Adrenal gland (tissue), 12 donors: ENCODE data around the gene RABGAP1. TPM values are rescaled to one million over a fixed set of nuclear protein-coding genes. Genes with fewer than 3 reads are reported as not detected.
A peak's percentile ranks its signal among the peaks of the same experiment; 100 is the strongest.

Experiments
- DNase-seq, 7 donors: peaks; one replicate each; pipeline ENCODE4 v3.0.0-alpha.2; 2019 to 2020
- H3K27ac ChIP-seq, 5 donors: fragments of 200-600 bp; sonication (generic) in 4 of 5; 1 replicate in 3 of 5; 2 replicates in 2 of 5; pipeline versions ENCODE4 v1.5.1 to v1.8.0; 2016 to 2020; ENCODE audit warnings: mild to moderate bottlenecking in 1 of 5
- H3K27me3 ChIP-seq: fragments of 200-600 bp; 2 replicates; pipeline ENCODE4 v1.8.0; 2021
- H3K36me3 ChIP-seq, 2 donors: fragments of 200-600 bp; replicated peaks in 1 of 2; 1 replicate in 1 of 2; 2 replicates in 1 of 2; pipeline versions ENCODE4 v1.5.1 to v1.8.0; 2018 to 2022
- H3K4me1 ChIP-seq, 2 donors: fragments of 200-600 bp; replicated peaks in 1 of 2; 1 replicate in 1 of 2; 2 replicates in 1 of 2; pipeline versions ENCODE4 v1.5.1 to v1.8.0; 2018 to 2021
- H3K4me3 ChIP-seq, 4 donors: fragments of 200-600 bp; sonication (generic) in 3 of 4; one replicate each; pipeline ENCODE4 v1.5.1; 2016 to 2018
- H3K9me3 ChIP-seq, 3 donors: fragments of 200-600 bp; sonication (generic) in 1 of 3; replicated peaks in 1 of 3; 1 replicate in 2 of 3; 2 replicates in 1 of 3; pipeline versions ENCODE4 v1.5.1 to v1.8.0; 2016 to 2021
- POLR2A ChIP-seq, 2 donors: fragments of 450-650 bp; IDR thresholded peaks; one replicate each; pipeline ENCODE4 v1.6.1; 2017; ENCODE audit warnings: antibody characterized with exemption in 2 of 2, mild to moderate bottlenecking in 2 of 2, moderate library complexity in 1 of 2
- WGBS, 4 donors: extraction: QIAGEN DNeasy Blood & Tissue Kit in 2 of 4; methylation state at CpG; one replicate each; pipeline versions ENCODE4 v1.1.5 to v1.1.7; 2013 to 2017; 5-methylcytosine and 5-hydroxymethylcytosine counted together
- intact Hi-C, 2 donors: fragments of 100-400 bp; cut with DNase I; formaldehyde crosslinking; loops; one replicate each; pipeline versions ENCODE4 v1.14.1 to v1.15.0; 2022 to 2023
- polyA plus RNA-seq, 3 donors: library from polyadenylated mRNA; stranded (reverse); fragments of 200-250 nt in 2 of 3; fragments of 350-450 nt in 1 of 3; fragmentation: Illumina TruSeq in 1 of 3; extraction: RNeasy Lipid Tissue Mini Kit (QIAGEN cat#74804) in 1 of 3; gene quantifications; one replicate each; pipeline ENCODE4 v1.2.3, GENCODE V29; 2013 to 2014
- total RNA-seq, 9 donors: library from RNA; depleted of rRNA in 4 of 9; stranded (reverse); fragments of >200 nt in 4 of 9; fragments of 120-200 nt in 1 of 9; fragmentation: NEBNext Ultra II Directional in 1 of 9; extraction: Animal tissue kit (Norgen Biotek cat#: 25700) in 1 of 9; gene quantifications; one replicate each; pipeline versions ENCODE4 v1.1.0 to v1.2.4, GENCODE V29; 2013 to 2023
- TF ChIP-seq, protein P1 (sequence below), 6 experiments: fragments of 450-650 bp in 4 of 6; fragments of 200-600 bp in 2 of 6; sonication (generic) in 1 of 6; IDR thresholded peaks; 1 replicate in 5 of 6; 2 replicates in 1 of 6; pipeline versions ENCODE4 v1.5.1 to v1.8.0; 2016 to 2021; ENCODE audit warnings: antibody characterized with exemption in 6 of 6, mild to moderate bottlenecking in 2 of 6, moderate library complexity in 1 of 6
- donor health status: healthy with polysubstance abuse.
- donor health status: Bipolar disorder and iron deficiency.
- donor health status: DM: yes; HTN: yes; CAD: no.
- donor health status: DM: no; HTN: no; CAD: no.
- donor health status: DM: no; HTN: no; CAD: no.
- donor health status: DM: yes; HTN: yes; CAD: no.

The RABGAP1 gene
- total and polyA plus RNA-seq, 12 donors, result 8.5 to 62.3 (median 34.3) TPM

DNA sequence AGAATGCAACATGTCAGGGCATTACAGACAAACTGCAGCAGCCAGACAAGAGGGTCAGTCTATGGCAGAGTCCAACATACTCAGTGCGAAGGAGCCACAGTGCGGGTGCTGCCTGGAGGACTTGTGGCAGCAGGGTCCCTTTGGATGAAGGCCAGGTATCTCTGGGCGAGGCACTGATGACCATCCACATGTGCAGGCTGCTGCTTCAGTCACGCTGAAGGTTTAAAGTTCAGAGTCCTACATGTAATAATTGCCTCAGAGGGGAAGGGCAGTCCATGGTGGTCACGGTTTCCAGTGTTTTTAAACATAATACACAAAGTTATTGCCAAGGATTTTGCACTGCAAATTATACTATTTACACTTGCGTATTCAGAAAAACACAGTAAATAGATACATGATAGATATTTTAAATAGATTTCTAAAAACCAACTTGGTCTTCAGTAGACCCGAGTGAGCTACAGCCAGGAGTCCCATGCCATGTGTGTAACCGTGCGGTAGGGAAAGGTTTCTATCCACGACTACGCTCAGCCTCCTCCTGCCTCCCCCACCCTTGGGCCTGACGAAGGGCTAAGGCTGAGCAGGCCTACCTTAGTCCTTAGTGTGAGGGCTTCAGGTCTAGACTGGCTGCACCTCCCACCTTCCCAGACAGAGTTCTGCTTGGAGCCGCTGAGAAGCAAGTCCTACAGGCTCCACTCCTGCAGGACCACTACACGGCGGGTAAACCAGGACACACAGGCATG lies 168.9 kb downstream of the RABGAP1 start:
- no peak for DNase-seq
- WGBS, 4 donors, result 93 to 96% (median 93%) methylated on average over 14 to 15 of the region's 15 CpGs
- Histone ChIP-seq H3K27me3 (no peaks in the 10 kb centered on the region), H3K4me1 (no peaks in the 10 kb centered on the region), H3K27ac (no peak overlapping the region), H3K9me3 (no peaks in the 10 kb centered on the region), H3K4me3 (no peak overlapping the region), H3K36me3 (peaks cover 0 to 21% of the 10 kb centered on the region in 2 donors)
- intact Hi-C loops, result no loop called here
- TF ChIP-seq, protein P1, sequence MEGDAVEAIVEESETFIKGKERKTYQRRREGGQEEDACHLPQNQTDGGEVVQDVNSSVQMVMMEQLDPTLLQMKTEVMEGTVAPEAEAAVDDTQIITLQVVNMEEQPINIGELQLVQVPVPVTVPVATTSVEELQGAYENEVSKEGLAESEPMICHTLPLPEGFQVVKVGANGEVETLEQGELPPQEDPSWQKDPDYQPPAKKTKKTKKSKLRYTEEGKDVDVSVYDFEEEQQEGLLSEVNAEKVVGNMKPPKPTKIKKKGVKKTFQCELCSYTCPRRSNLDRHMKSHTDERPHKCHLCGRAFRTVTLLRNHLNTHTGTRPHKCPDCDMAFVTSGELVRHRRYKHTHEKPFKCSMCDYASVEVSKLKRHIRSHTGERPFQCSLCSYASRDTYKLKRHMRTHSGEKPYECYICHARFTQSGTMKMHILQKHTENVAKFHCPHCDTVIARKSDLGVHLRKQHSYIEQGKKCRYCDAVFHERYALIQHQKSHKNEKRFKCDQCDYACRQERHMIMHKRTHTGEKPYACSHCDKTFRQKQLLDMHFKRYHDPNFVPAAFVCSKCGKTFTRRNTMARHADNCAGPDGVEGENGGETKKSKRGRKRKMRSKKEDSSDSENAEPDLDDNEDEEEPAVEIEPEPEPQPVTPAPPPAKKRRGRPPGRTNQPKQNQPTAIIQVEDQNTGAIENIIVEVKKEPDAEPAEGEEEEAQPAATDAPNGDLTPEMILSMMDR (IDR thresholded peaks at IDR 0.05), result no peak
- no peak for TF ChIP-seq POLR2A (IDR thresholded peaks at IDR 0.05)

DNA sequence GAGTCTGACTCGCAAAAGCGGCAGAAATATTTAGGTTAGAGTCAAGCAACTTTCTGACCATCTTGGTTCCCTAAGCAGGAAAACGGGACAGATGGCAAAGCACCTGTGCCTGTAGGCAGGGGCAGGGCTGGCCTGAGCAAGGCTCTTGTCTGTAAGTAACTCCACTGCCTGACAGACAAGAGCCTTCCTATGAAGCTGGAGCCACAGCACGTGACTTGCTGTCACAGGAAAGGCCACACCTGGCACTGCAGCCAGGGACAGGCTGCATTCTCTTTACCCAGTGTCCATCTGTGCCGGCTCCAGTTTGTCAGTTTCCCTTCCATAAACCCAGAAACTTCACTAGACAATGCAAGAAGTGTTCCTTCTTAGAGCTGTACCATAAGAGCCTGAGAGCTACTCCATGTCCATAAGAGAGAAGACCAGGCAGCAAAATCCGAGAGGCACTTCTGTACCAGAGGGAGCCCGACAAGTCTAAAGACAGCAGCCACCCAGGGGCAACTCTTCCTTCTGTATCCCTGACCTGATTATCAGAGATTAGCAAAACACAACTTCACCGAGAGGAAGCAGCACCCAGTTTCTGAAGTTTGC lies 170.7 kb downstream of the RABGAP1 start:
- Histone ChIP-seq H3K27me3 (no peaks in the 10 kb centered on the region), H3K4me1 (no peaks in the 10 kb centered on the region), H3K4me3 (no peak overlapping the region), H3K9me3 (no peaks in the 10 kb centered on the region), H3K36me3 (peaks cover 0 to 14% of the 10 kb centered on the region in 2 donors), H3K27ac (peak overlapping the region in 1 of 5 donors; percentile 20)
- peak in 4 of 7 donors; percentile 25 to 72 (median 38) for DNase-seq
- WGBS, 4 donors, result 38 to 54% (median 48%) methylated on average over 7 to 8 of the region's 8 CpGs
- no peak for TF ChIP-seq POLR2A (IDR thresholded peaks at IDR 0.05)
- TF ChIP-seq, protein P1 (IDR thresholded peaks at IDR 0.05), result no peak
- intact Hi-C loops, result no loop called here

DNA sequence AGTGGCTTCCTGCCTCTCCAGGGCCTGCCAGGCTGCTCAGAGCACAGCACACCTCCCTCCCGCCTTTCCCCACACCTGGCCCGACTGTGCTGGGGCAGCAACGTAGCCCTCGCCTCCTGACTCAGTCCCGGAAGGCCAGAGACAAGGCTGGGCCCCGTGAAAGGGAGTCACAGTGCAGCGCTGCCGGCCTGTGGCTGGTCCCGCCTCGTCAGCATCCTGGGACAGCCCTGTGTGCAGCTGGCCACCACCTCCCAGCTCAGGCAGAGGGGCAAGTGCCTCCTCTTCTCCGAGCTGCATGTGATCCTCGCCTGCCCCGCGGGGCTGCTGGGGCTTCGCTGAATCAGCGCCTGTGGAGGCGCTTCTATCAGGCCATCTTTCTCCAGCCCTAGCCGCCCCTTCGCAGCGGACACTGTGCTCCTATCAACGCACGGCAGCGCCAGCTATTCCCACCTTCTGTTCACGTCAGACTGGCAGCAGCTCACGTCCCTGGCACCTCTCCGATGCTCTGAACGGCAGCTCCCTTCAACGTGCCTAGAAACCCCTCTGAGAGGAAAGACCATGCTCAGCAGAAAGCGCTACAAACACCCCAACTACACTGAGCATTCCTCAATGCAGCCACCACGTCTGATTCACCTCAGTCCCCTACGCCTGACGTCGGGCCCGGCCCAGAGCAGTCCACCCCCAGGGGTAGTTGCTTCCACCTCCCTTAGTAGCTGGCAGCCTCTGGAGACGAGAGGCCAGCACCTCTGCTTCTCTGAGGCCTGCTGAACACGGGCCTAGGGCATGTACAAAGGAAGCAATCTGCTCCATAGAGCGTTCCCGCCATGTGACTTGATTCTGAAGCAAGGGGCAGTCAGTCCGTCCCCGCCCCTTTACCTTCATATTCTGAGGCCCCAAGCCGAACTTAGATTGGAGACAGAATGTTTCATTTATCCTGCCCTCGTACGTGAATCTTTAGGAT lies 171.5 kb downstream of the RABGAP1 start:
- TF ChIP-seq, protein P1 (IDR thresholded peaks at IDR 0.05), result no peak
- no peak for TF ChIP-seq POLR2A (IDR thresholded peaks at IDR 0.05)
- peak overlapping the region in 1 of 5 donors; percentile 20 for H3K27ac ChIP-seq
- WGBS, 4 donors, result 67 to 84% (median 72%) methylated on average over 15 to 43 of the region's 43 CpGs
- no peaks in the 10 kb centered on the region for H3K4me1 ChIP-seq
- H3K27me3 ChIP-seq, result no peaks in the 10 kb centered on the region
- H3K36me3 ChIP-seq, result peaks cover 0 to 14% of the 10 kb centered on the region in 2 donors
- no peak overlapping the region for H3K4me3 ChIP-seq
- no peaks in the 10 kb centered on the region for H3K9me3 ChIP-seq
- DNase-seq, result peak in 5 of 7 donors; percentile 30 to 50 (median 46)
- intact Hi-C loops, result no loop called here

DNA sequence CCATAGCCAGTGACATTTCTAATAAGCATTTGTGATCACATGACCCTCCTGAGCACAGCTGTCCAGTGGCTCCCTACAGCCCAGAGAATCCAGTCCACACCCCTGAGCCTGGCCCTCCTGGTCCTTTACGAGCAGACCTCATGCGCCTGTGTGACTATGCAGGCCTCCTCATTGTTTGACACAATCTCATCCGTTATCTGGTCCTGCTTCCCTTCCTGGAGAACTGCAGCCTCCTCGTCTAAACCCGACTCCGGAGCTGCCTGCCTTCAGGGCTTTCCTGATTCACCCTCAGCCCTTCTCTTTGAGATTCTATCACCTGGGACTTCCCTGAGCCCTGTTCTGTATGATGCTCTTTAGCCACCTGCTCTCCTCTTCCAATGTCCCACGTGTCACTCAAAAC lies 172.4 kb downstream of the RABGAP1 start:
- no peaks in the 10 kb centered on the region for H3K4me1 ChIP-seq
- no peak overlapping the region for H3K27ac ChIP-seq
- intact Hi-C loops, result no loop called here
- peaks cover 0 to 10% of the 10 kb centered on the region in 2 donors for H3K36me3 ChIP-seq
- WGBS, 4 donors, result 85 to 88% (median 87%) methylated on average over 5 to 7 of the region's 7 CpGs
- H3K4me3 ChIP-seq, result no peak overlapping the region
- TF ChIP-seq POLR2A (IDR thresholded peaks at IDR 0.05), result no peak
- TF ChIP-seq, protein P1 (IDR thresholded peaks at IDR 0.05), result no peak
- H3K27me3 ChIP-seq, result no peaks in the 10 kb centered on the region
- no peak for DNase-seq
- H3K9me3 ChIP-seq, result no peaks in the 10 kb centered on the region
